ENCODE measurements around the gene SEC14L6.
"Not testable (repeated sequence)": the region's sequence is repeated elsewhere in the genome, so short reads cannot be mapped to it uniquely, and the experiment has no call there.

SEC14L6 gene

GRCh38 chr22:30566125-30566524 is 19.6 kb upstream of the SEC14L6 start:
- no peak for DNase-seq (ENCODE audit: low spot score)

DNA sequence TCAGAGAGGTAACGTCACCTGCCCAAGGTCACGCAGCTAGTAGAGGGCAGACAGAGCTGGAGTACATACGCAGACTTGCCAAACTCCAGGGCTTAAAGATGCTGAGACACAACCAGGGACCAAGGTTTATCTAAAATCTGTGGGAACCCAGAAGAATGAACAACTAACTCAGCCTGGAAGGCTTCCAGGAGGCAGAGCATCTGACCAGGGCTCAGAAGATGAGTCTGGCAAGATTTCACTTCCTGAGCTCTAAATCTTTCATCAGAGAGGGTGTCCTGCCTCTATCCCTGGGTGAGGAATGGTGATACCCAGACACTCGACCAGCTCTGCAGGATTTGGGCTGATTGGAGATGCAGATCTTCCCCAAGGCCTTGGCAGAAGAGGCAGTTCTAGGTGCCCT is 18.8 kb upstream of the SEC14L6 start:
- DNase-seq (ENCODE audit: low spot score): no peak

- no peak for DNase-seq (ENCODE audit: low spot score)
Observed at GRCh38 chr22:30564761-30565119, 18.2 kb upstream of the SEC14L6 start.

DNA sequence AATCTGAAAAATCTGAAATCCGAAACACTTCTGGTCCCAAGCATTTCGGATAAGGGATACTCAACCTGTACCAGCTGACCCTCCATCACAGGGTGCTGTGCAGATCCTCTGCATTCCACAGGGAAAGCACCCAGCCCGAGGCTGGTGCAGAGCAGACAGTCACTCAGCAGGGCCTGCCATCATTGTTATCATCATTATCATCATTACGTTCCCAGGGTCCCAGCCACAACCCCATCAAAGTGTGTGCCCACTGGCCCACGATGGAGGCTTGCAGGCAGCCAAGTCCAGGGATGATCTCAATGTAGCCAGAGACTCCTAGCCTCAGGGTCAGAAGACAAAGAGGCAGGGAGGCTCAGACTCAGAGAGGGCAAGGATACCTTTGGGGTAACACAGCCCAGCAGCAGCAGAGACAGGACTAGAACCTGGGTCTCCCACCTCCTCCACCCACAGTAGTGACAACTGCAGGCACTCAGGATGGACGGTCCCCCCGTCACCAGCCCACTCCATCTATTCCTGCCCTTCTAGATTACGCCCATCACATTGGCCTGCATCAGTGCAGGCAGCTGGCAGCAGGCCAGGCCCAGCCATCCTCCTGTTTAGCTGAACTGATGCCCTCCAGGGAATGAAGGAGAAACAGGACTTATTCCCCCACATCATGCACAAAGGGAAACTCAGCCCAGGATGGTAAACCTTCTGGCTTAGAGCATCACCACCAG is 17.7 kb upstream of the SEC14L6 start:
- no peak for DNase-seq (ENCODE audit: low spot score)

DNA sequence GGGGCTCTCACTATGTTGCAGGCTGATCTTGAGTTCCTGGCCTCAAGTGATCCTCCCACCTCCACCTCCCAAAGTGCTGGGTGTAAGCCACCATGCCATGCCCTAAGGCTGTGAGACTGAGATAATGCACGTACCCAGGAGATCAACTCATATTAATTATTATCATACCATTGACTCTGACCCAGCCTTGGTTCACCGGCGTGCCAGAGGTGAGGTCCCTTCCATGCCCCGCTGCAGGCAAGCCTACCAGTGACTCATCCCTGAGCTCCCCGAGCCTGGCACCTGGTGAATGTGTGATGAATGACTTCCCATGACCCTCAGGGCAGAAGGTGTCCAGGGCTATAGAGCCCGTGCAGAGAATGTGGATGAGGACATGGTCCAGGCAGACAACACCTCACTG is 15.8 kb upstream of the SEC14L6 start:
- no peak for DNase-seq (ENCODE audit: low spot score)

GRCh38 chr22:30561402-30562189 is 15.1 kb upstream of the SEC14L6 start:
- DNase-seq (ENCODE audit: low spot score): no peak

DNA sequence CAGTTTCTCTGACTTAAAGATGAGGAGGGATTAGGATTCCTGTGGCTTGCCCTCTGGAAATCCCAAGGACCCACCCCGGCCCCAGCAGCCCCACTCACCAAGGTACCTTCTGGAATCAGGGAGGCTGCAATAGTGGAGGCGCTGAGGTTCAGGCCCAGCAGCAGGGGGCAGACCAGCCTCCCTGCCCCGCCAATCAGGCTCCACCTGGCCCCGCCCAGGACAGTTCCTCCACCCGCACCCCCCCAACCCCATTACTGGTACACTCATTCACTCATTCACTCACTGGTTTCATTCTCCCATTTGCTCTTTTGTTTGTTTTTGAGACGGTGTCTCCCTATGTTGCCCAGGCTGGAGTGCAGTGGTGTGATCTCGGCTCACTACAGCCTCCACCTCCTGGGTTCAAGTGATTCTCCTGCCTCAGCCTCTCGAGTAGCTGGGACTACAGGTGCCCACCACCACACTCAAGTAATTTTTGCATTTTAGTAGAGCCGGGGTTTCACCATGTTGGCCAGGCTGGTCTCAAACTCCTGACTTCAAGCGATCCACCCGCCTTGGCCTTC is 14.2 kb upstream of the SEC14L6 start:
- not testable (repeated sequence) for DNase-seq (ENCODE audit: low spot score)

DNA sequence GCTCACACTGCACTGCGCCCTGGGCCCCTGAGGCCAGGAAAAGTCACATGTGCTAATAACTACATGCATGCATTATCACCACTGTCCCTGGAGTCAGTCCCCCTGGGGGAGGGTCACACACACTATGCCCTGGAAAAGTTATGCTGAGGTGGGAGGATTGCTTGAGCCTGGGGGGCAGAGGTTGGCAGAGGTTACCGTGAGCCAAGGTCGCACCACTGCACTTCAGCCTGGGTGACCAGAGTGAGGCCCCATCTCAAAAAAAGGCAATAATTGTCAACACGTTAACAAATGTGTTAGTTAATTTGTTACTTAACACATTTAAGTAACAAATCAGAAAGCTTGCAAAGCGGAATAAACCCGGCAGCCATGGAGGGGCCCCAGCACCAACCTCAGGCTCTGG is 13.3 kb upstream of the SEC14L6 start:
- no peak for DNase-seq (ENCODE audit: low spot score)

- DNase-seq (ENCODE audit: low spot score): no peak
Observed at GRCh38 chr22:30557243-30557642, 10.7 kb upstream of the SEC14L6 start.

GRCh38 chr22:30556388-30556787 is 9.8 kb upstream of the SEC14L6 start:
- no peak for DNase-seq (ENCODE audit: low spot score)

DNA sequence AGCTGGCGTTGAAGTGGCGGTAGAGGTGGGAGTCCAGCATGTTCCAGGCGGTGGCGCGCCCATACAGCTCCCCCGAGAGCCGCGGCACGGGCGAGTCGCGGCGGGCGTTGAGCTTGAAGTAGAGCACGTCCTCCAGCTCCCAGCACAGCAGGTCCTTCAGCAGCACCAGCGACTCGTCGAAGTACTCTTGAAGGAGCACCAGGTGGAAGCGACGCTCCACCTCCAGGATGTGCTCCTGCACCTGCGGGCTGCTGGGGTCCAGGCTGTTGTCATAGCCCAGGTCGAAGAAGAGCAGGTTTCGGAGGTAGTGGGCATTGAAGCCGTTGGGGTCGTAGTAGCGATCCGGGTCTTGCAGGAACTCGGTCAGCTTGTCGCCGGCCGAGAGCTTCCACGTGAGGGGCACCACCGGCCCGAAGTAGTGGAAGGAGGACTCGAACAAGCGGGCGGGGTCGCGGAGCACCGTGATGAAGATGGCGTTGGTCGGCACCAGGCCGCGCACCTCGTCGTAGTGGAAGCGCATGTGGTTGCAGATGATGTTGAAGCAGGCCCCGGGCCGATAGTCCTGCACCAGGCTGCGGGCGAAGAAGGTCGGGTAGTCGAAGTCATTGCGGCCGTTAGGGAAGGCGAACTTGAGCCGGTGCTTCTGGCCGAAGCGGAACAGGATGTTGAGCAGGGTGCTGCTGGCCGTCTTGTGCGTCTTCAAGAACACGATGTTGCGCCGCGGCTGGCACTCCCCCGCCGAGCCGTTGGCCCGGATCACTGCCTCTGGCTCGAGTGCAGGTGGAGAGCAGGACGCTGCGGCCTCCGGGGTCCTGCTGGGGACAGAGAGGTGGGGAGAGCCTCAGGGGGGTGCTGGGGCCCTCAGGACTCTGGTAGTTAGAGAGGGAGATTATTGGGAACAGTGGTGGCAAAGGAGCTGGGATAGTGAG is 9.0 kb upstream of the SEC14L6 start:
- DNase-seq (ENCODE audit: low spot score): no peak

GRCh38 chr22:30553971-30554370 is 7.4 kb upstream of the SEC14L6 start:
- no peak for DNase-seq (ENCODE audit: low spot score)

DNA sequence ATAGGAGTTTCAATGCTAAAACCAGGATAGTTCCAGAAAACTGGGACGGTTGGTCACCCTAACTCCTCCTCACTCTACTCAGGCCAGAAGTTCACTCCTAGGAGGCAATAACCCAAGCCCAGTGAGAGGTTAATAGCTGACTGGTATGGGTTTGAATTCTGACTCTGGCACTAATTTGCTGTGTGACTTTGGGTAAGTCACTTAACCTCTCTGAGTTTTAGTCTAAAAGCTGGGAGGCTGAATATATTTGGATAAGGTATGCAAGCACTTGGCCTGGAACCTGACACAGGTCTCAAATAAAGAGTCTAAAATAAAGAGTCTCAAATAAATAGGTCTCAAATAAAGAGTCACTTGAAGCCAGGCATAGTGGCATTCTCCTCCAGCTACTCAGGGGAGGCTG is 6.2 kb upstream of the SEC14L6 start:
- DNase-seq (ENCODE audit: low spot score): no peak

- DNase-seq (ENCODE audit: low spot score): not testable (repeated sequence)
Observed at GRCh38 chr22:30551813-30552212, 5.3 kb upstream of the SEC14L6 start.

- DNase-seq (ENCODE audit: low spot score): no peak
Observed at GRCh38 chr22:30547188-30547587, 647 bp upstream of the SEC14L6 start.

DNA sequence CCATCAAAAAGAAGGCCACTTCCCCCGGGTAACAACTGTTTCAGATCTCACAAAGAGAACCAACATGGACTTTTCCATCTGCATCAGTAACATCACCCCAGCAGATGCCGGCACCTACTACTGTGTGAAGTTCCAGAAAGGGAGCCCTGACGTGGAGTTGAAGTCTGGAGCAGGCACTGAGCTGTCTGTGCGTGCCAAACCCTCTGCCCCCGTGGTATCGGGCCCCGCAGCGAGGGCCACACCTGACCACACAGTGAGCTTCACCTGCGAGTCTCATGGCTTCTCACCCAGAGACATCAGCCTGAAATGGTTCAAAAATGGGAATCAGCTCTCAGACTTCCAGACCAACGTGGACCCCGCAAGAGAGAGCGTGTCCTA is 3.7 kb downstream of the SEC14L6 start:
- no peak for DNase-seq (ENCODE audit: low spot score)

GRCh38 chr22:30541961-30542810 is 4.4 kb downstream of the SEC14L6 start:
- DNase-seq (ENCODE audit: low spot score): no peak

- not testable (repeated sequence) for DNase-seq (ENCODE audit: low spot score)
Observed at GRCh38 chr22:30541511-30541910, 5.0 kb downstream of the SEC14L6 start.

- no peak for DNase-seq (ENCODE audit: low spot score)
Observed at GRCh38 chr22:30539368-30539767, 7.2 kb downstream of the SEC14L6 start.

GRCh38 chr22:30538280-30538679 is 8.3 kb downstream of the SEC14L6 start:
- no peak for DNase-seq (ENCODE audit: low spot score)

DNA sequence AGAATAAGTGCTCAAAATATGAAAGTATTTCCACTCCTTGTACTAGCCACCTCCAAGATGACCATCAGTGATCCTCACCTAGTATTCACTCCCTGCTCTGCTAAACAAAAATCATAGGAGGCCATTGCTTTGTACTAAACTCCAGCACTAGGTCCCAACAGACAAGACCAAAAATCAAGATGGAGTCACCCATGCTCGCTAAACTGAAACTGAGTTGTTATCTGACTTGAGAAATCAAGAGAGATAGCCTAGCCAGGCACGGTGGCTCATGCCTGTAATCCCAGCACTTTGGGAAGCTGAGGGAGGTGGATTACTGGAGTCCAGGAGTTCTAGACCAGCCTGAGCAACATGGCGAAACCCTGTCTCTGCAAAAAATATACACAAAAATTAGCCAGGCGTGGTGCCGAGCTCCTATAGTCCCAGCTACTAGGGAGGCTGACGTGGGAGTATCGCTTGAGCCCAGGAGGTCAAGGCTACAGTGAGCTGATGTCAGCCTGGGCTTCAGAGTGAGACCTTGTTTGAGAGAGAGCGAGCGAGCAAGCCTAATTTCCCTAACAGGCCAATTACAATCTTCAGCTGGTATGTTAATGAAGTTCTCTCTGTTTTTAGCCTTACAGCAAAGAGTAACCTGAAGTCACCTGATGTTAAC is 9.3 kb downstream of the SEC14L6 start:
- DNase-seq (ENCODE audit: low spot score): no peak

All from AG08396 (cell line).